GM12801 (cell line): ENCODE results near the gene RNF181.

Source experiments
- TF ChIP-seq, protein P1 (sequence below): IDR thresholded peaks from one replicate; pipeline ENCODE4 v1.5.1; 2011; ENCODE audit warnings: control low read depth; ENCODE audit not compliant: insufficient read length; ENCODE audit errors: extremely low read depth

RNF181 gene

DNA sequence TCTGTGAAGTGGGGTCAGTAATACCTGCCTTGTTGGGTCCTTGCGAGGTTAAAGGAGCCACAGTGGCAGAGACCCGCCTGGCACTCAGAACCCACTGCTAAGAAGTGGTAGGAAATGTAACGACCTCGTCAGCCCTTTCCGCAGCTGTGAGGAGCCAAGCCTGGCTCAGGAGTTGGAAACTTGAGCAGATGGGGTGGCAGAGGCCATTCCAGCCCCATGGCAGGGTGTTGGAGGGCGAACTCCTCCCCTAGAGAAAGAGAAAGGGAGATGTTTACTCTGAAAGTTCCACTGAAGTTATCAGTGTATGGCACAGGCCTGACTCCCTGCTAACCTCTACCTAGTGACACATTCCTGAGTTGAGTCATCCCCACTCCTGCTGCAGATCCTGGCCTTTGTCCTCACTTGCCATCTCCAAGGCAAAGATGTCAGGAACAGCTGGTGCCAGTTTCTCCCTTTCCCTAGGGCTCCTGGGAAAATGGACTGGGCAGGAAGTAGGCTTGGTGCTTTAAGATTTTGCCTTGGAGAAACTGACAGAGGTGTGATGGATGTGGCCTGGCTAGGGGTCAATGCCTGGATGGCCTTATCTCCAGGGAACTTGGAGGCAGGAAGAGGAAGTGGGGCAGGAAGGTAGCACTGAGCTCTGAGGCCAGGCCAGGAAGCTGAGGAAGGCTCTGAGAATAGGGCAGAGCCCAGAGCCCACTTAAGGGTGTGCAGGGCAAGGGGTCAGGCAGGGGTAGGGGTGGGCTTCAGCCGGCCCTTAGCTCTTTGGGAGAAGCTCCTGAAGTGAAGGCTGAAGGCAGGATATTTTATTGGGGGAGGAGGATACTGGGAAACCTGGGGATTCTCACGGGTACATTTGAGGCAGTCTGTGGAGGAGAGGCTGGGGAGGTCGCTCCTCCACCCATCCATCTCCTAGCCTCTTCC is 10.4 kb upstream of the RNF181 start:
- TF ChIP-seq, protein P1, sequence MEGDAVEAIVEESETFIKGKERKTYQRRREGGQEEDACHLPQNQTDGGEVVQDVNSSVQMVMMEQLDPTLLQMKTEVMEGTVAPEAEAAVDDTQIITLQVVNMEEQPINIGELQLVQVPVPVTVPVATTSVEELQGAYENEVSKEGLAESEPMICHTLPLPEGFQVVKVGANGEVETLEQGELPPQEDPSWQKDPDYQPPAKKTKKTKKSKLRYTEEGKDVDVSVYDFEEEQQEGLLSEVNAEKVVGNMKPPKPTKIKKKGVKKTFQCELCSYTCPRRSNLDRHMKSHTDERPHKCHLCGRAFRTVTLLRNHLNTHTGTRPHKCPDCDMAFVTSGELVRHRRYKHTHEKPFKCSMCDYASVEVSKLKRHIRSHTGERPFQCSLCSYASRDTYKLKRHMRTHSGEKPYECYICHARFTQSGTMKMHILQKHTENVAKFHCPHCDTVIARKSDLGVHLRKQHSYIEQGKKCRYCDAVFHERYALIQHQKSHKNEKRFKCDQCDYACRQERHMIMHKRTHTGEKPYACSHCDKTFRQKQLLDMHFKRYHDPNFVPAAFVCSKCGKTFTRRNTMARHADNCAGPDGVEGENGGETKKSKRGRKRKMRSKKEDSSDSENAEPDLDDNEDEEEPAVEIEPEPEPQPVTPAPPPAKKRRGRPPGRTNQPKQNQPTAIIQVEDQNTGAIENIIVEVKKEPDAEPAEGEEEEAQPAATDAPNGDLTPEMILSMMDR, result no peak

DNA sequence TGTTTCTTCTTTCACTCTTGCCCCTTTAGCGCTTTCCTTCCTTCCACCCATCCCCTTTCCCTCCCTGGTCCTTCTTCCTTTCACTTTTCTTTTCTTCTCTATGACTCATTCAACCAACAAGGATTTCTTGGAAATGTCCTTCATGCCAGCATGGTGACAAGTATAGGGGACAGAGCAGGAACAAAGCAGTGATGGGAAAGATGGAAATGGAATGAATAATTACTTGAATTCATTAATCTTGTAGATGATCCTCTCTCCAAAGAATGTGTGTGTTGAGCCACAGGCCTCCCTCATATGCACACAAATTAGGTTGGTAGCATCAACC is 9.8 kb upstream of the RNF181 start:
- TF ChIP-seq, protein P1, result no peak

DNA sequence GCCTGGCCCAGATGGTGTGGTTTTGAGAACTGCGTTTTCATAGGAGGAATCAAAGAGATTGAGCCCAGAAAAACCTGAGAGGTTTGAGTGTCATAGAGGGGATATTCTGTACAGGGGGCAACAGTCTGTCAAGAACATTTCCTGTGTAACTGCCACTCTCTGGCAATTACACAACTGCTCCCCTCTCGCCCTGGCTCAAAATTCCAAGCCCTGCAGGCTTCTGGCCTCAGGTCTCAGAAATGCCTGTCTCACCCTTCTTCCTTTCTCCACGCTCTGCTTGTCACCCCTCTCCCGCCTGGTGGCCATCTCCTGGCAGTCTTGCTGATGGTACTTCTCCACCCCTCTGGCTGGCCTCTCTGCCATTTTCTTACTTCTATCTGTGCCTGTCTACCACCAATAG is 7.3 kb upstream of the RNF181 start:
- TF ChIP-seq, protein P1, result no peak

DNA sequence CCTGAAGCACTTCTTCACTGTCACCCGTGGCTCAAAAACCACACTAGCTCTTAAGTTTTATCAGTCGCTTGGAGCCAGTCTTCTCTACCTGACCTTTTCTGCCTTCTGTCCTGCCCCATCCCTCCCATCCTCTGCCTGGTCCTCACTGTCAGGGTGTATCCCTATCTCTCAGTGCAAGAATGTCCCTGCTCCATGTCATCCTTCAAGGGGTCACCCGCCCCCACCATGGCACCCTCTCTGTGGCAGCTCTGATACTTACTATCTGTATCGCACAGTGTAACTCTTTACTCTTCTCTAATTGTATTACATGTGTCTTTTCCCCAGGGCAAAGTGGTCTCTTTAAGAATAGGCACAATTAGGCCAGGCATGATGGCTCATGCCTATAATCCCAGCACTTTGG is 6.9 kb upstream of the RNF181 start:
- TF ChIP-seq, protein P1, result no peak

DNA sequence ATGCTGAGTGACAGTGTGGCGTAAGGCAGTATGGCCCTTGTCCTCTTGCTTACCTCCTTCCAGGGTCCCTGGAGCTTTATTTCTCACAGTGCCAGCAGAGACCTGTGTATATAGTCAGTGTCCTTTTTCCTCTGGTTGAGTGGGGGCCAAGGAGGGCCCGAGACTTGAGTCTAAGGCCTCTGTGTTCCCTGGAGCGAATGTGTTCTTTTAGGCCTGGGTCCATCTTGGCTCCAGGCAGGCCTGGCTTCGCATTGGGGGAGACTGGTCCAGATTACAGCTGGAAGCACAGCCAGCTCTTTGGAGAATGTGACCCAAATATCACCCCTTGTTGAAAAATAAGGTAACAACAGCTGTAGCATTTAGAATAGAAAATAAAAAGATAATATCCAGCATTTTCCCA is 6.4 kb upstream of the RNF181 start:
- TF ChIP-seq, protein P1, result no peak

DNA sequence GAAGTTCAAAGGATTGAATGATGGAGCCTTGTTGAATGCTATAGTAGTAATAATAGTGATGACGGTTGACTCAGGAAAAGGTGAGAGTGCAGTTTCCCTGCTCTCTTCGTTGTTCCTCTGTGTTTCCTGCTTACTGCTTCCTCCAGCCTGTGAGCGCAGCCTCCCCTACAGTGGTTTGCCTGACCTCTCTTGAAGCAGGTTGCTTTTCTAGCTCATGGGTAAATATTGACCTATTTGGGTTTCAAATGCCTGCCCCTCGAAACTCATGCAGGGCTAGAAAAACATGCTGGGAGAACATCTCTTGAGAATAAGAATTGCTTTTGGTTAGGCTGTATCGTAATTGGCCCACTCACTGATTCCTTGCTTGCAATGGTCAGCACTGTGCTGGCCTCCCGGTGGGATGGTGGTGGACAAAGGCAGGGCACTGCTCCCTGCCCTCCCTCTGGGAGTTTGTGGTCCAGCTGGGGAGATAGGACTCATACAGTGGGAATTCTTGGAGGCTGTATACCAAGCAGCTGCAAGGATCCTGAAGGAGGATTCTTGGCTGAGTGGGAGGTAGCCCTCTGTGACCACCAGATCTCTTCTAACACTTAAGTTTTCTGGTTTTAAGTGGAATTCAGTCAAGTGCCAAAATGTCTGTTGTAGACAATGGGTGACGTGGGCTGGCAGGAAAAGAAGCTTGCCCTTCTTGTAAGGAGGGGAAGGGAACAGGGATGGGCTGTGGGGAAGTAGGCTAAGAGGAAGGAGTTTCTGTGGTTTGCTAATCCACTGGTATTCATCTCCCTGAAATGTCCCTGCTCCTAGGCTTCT is 5.4 kb upstream of the RNF181 start:
- TF ChIP-seq, protein P1, result no peak

DNA sequence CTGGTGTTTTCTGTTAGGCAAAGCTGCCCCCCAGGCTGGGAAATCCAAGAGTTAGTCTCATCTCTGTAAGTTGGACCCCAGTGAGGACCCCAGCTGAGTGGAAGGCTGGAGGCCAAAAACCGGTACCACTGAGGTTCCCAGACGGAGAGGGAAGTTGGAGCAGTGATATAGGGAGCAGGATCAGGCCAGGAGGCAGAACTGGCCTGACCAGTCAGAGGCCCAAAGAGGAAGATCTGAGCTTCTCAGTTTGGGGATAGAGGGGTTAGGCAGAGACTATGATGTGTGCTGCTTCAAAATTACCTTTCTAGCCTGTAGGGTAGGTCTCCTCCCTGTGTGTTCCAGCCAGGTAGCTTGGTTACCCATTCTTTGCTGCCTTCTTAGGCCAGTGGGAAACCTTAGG is 4.6 kb upstream of the RNF181 start:
- TF ChIP-seq, protein P1, result no peak
